ENCODE data around the gene FOXO3. TPM values are rescaled to one million over a fixed set of nuclear protein-coding genes. Genes with fewer than 3 reads are reported as not detected.

The FOXO3 gene
- total RNA-seq, 4 donors from 2014 or later = 146 to 200 (median 166) TPM

GRCh38 chr6:108574457-108575141 lies 13.9 kb downstream of the FOXO3 start:
- H3K36me3 ChIP-seq = peaks cover 0 to 51% (median 4%) of the 10 kb centered on the region in 3 donors
- H3K4me1 ChIP-seq = peaks cover 0 to 89% (median 41%) of the 10 kb centered on the region in 4 donors
- no peak overlapping the region for H3K4me3 ChIP-seq
- WGBS, 2 donors = 40 to 50% methylated on average over 4 of the region's 4 CpGs
- no peaks in the 10 kb centered on the region for H3K9me3 ChIP-seq
- H3K27me3 ChIP-seq = no peaks in the 10 kb centered on the region
- TF ChIP-seq POLR2A (IDR thresholded peaks at IDR 0.05) = no peak
- peak in 1 of 2 donors; percentile 11 for TF ChIP-seq EP300 (IDR thresholded peaks at IDR 0.05)
- no peak for TF ChIP-seq CTCF (IDR thresholded peaks at IDR 0.05)
- no peak for DNase-seq (ENCODE audit: low spot score in 2 of 2)
- H3K27ac ChIP-seq = peak overlapping the region in 2 of 4 donors; percentile 12 to 21

- WGBS, 2 donors = 89 to 91% methylated on average over 2 of the region's 2 CpGs
- no peak for DNase-seq (ENCODE audit: low spot score in 2 of 2)
- Histone ChIP-seq H3K4me3 (no peak overlapping the region), H3K9me3 (no peaks in the 10 kb centered on the region), H3K4me1 (peaks cover 0 to 92% (median 49%) of the 10 kb centered on the region in 4 donors), H3K36me3 (peaks cover 0 to 37% (median 0%) of the 10 kb centered on the region in 3 donors), H3K27ac (peak overlapping the region in 2 of 4 donors; percentile 21), H3K27me3 (no peaks in the 10 kb centered on the region)
- TF ChIP-seq EP300 (IDR thresholded peaks at IDR 0.05) (no peak), CTCF (IDR thresholded peaks at IDR 0.05) (no peak), POLR2A (IDR thresholded peaks at IDR 0.05) (no peak)
Measured at GRCh38 chr6:108575905-108576494, 15.3 kb downstream of the FOXO3 start.

GRCh38 chr6:108576709-108577108 lies 16.0 kb downstream of the FOXO3 start:
- no peak overlapping the region for H3K4me3 ChIP-seq
- no peak for DNase-seq (ENCODE audit: low spot score in 2 of 2)
- peaks cover 0 to 30% (median 0%) of the 10 kb centered on the region in 3 donors for H3K36me3 ChIP-seq
- WGBS, 2 donors = 36 to 38% methylated on average over 1 of the region's 1 CpG
- peaks cover 0 to 92% (median 52%) of the 10 kb centered on the region in 4 donors for H3K4me1 ChIP-seq
- H3K9me3 ChIP-seq = no peaks in the 10 kb centered on the region
- no peak for TF ChIP-seq POLR2A (IDR thresholded peaks at IDR 0.05)
- no peak for TF ChIP-seq EP300 (IDR thresholded peaks at IDR 0.05)
- TF ChIP-seq CTCF (IDR thresholded peaks at IDR 0.05) = no peak
- H3K27me3 ChIP-seq = no peaks in the 10 kb centered on the region
- H3K27ac ChIP-seq = peak overlapping the region in 2 of 4 donors; percentile 21 to 63

- no peaks in the 10 kb centered on the region for H3K27me3 ChIP-seq
- no peaks in the 10 kb centered on the region for H3K9me3 ChIP-seq
- no peak for DNase-seq (ENCODE audit: low spot score in 2 of 2)
- H3K4me3 ChIP-seq = no peak overlapping the region
- H3K27ac ChIP-seq = peak overlapping the region in 2 of 4 donors; percentile 82 to 89
- peaks cover 5 to 96% (median 66%) of the 10 kb centered on the region in 4 donors for H3K4me1 ChIP-seq
- WGBS, 2 donors = 94 to 98% methylated on average over 4 of the region's 4 CpGs
- no peak for TF ChIP-seq POLR2A (IDR thresholded peaks at IDR 0.05)
- no peak for TF ChIP-seq CTCF (IDR thresholded peaks at IDR 0.05)
- TF ChIP-seq EP300 (IDR thresholded peaks at IDR 0.05) = no peak
- H3K36me3 ChIP-seq = peaks cover 0 to 16% (median 0%) of the 10 kb centered on the region in 3 donors
Measured at GRCh38 chr6:108578166-108578565, 17.4 kb downstream of the FOXO3 start.
